Peyer's patch (tissue), 4 donors: Measurements from ENCODE around the gene PCNX1.

Source experiments
- POLR2A ChIP-seq, 2 donors: fragments of 450-650 bp; IDR thresholded peaks; one replicate each; pipeline ENCODE4 v1.5.1; 2017; ENCODE audit warnings: antibody characterized with exemption in 2 of 2, mild to moderate bottlenecking in 2 of 2, moderate library complexity in 2 of 2
- TF ChIP-seq, protein P1 (sequence below), 6 experiments: fragments of 450-650 bp in 4 of 6; fragments of 200-600 bp in 2 of 6; sonication (generic) in 1 of 6; IDR thresholded peaks; one replicate each; pipeline ENCODE4 v1.5.1; 2017 to 2019; ENCODE audit warnings: antibody characterized with exemption in 6 of 6, mild to moderate bottlenecking in 3 of 6, moderate library complexity in 1 of 6

DNA sequence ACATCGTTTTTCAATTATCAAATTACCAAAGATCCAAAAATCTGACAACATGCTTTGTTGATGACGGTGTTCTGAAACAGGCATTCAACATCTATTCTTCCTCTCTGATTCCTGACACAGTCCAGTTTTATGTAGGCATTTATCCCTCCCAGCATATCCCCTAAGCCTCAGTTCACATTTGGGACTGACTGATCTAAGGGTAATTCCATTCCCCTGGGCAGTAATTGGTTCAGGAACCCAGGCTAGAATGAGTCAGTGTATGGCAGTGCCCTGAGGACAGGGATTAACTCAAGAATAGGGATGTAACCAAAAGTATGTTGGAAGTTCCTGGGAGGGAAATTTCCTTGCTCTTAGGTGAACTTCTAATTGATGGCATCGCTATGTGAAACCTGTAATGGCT lies 10.3 kb upstream of the PCNX1 start:
- TF ChIP-seq, protein P1, sequence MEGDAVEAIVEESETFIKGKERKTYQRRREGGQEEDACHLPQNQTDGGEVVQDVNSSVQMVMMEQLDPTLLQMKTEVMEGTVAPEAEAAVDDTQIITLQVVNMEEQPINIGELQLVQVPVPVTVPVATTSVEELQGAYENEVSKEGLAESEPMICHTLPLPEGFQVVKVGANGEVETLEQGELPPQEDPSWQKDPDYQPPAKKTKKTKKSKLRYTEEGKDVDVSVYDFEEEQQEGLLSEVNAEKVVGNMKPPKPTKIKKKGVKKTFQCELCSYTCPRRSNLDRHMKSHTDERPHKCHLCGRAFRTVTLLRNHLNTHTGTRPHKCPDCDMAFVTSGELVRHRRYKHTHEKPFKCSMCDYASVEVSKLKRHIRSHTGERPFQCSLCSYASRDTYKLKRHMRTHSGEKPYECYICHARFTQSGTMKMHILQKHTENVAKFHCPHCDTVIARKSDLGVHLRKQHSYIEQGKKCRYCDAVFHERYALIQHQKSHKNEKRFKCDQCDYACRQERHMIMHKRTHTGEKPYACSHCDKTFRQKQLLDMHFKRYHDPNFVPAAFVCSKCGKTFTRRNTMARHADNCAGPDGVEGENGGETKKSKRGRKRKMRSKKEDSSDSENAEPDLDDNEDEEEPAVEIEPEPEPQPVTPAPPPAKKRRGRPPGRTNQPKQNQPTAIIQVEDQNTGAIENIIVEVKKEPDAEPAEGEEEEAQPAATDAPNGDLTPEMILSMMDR (IDR thresholded peaks at IDR 0.05) = no peak
- TF ChIP-seq POLR2A (IDR thresholded peaks at IDR 0.05) = no peak
